Measurements from ENCODE around the gene HAPLN2. TPM values are rescaled to one million over a fixed set of nuclear protein-coding genes. Genes with fewer than 3 reads are reported as not detected.
A peak's percentile ranks its signal among the peaks of the same experiment; 100 is the strongest.

The HAPLN2 gene
- total RNA-seq: not detected
- long read RNA-seq: 0 reads

GRCh38 chr1:156618853-156619581, at the start of gene HAPLN2:
Gene HAPLN2, plus strand, starts transcription at chr1:156619415. Its CDS starts 4,076 bp downstream, at chr1:156623491.
- intact Hi-C loops (cut with DNase I): loop anchor here in 1 of 2 donors (10.0 kb wide), 1 partner anchor 234 kb away; no protein-coding TSS in a partner anchor
- Histone ChIP-seq H3K4me3 (no peak within 1 kb of the TSS), H3K36me3 (no peaks in the 10 kb centered on the region), H3K4me1 (peaks cover 0 to 2% (median 0%) of the 10 kb centered on the region in 4 donors), H3K9me3 (no peaks in the 10 kb centered on the region), H3K27ac (no peak within 1 kb of the TSS), H3K27me3 (peaks cover 5 to 10% of the 10 kb centered on the region in 2 donors)
- TF ChIP-seq CTCF (IDR thresholded peaks at IDR 0.05) (peak in 3 of 4 donors; percentile 22 to 36 (median 31)), POLR2A (IDR thresholded peaks at IDR 0.05) (no peak)
- WGBS (ENCODE audit: insufficient coverage, low coverage, low lambda C conversion rate, missing lambda C conversion rate): 1% methylated on average over 7 of the region's 7 CpGs
- ATAC-seq (peak in 3 of 4 donors; percentile 33 to 48 (median 48)), DNase-seq (no peak)

- Histone ChIP-seq H3K27ac (no peak overlapping the region), H3K36me3 (no peaks in the 10 kb centered on the region), H3K9me3 (no peaks in the 10 kb centered on the region), H3K4me3 (no peak overlapping the region), H3K27me3 (peaks cover 0 to 6% of the 10 kb centered on the region in 2 donors), H3K4me1 (peaks cover 0 to 9% (median 4%) of the 10 kb centered on the region in 4 donors)
- WGBS (ENCODE audit: insufficient coverage, low coverage, low lambda C conversion rate, missing lambda C conversion rate): 30% methylated on average over 4 of the region's 4 CpGs
- no peak for TF ChIP-seq CTCF (IDR thresholded peaks at IDR 0.05)
- TF ChIP-seq POLR2A (IDR thresholded peaks at IDR 0.05): no peak
- DNase-seq (no peak), ATAC-seq (no peak)
- intact Hi-C loops (cut with DNase I): no loop called here
Measured at GRCh38 chr1:156571261-156571852, 47.9 kb upstream of the HAPLN2 start.

GRCh38 chr1:156571919-156572662, 47.1 kb upstream of the HAPLN2 start, which contains the start of gene IQGAP3:
Gene IQGAP3, minus strand, starts transcription at chr1:156572565. Its CDS starts 36 bp downstream, at chr1:156572529.
- H3K9me3 ChIP-seq: no peaks in the 10 kb centered on the region
- H3K4me3 ChIP-seq: peak within 1 kb of the TSS; percentile 20 to 42 (median 22)
- H3K27me3 ChIP-seq: peaks cover 0 to 6% of the 10 kb centered on the region in 2 donors
- no peaks in the 10 kb centered on the region for H3K36me3 ChIP-seq
- intact Hi-C loops (cut with DNase I): no loop called here
- WGBS (ENCODE audit: insufficient coverage, low coverage, low lambda C conversion rate, missing lambda C conversion rate): 0% methylated on average over 13 of the region's 38 CpGs
- no peak for TF ChIP-seq POLR2A (IDR thresholded peaks at IDR 0.05)
- H3K27ac ChIP-seq: no peak within 1 kb of the TSS
- DNase-seq: peak; percentile 85 to 92 (median 89)
- ATAC-seq: peak; percentile 97 to 99 (median 98)
- H3K4me1 ChIP-seq: peaks cover 0 to 9% (median 4%) of the 10 kb centered on the region in 4 donors

GRCh38 chr1:156572663-156573018, 46.6 kb upstream of the HAPLN2 start:
- no peak for TF ChIP-seq CTCF (IDR thresholded peaks at IDR 0.05)
- no peak for TF ChIP-seq POLR2A (IDR thresholded peaks at IDR 0.05)
- Histone ChIP-seq H3K36me3 (no peaks in the 10 kb centered on the region), H3K4me1 (peaks cover 0 to 9% (median 4%) of the 10 kb centered on the region in 4 donors), H3K4me3 (peak overlapping the region in 1 of 3 donors; percentile 42), H3K27me3 (peaks cover 0 to 6% of the 10 kb centered on the region in 2 donors), H3K27ac (no peak overlapping the region), H3K9me3 (no peaks in the 10 kb centered on the region)
- ATAC-seq (no peak), DNase-seq (no peak)
- intact Hi-C loops (cut with DNase I): no loop called here
- WGBS (ENCODE audit: insufficient coverage, low coverage, low lambda C conversion rate, missing lambda C conversion rate): 29% methylated on average over 9 of the region's 10 CpGs
